Tongue (tissue), 2 donors: ENCODE measurements around the gene IL10RB. TPM values are rescaled to one million over a fixed set of nuclear protein-coding genes. Genes with fewer than 3 reads are reported as not detected.
A peak's percentile ranks its signal among the peaks of the same experiment; 100 is the strongest.
"Not testable (repeated sequence)": the region's sequence is repeated elsewhere in the genome, so short reads cannot be mapped to it uniquely, and the experiment has no call there.

Experiments used
- DNase-seq: peaks from one replicate; pipeline ENCODE4 v3.0.0-alpha.2; 2015
- total RNA-seq: library from RNA; depleted of rRNA; stranded (reverse); fragments of >200 nt; gene quantifications from one replicate; pipeline ENCODE4 v1.2.3, GENCODE V29; 2014

IL10RB gene
- total RNA-seq, 1 donor from 2014 or later = 23.0 TPM

GRCh38 chr21:33241846-33242245 is 24.3 kb upstream of the IL10RB start:
- no peak for DNase-seq

GRCh38 chr21:33242846-33243245 is 23.3 kb upstream of the IL10RB start:
- not testable (repeated sequence) for DNase-seq

- DNase-seq = no peak
Observed at GRCh38 chr21:33244082-33244778, 21.9 kb upstream of the IL10RB start.

GRCh38 chr21:33244779-33245105 is 21.4 kb upstream of the IL10RB start:
- no peak for DNase-seq

GRCh38 chr21:33245289-33245918 is 20.8 kb upstream of the IL10RB start:
- DNase-seq = no peak

- DNase-seq = no peak
Observed at GRCh38 chr21:33246506-33246905, 19.7 kb upstream of the IL10RB start.

- no peak for DNase-seq
Observed at GRCh38 chr21:33246963-33247362, 19.2 kb upstream of the IL10RB start.

- DNase-seq = no peak
Observed at GRCh38 chr21:33247599-33247998, 18.6 kb upstream of the IL10RB start.

- no peak for DNase-seq
Observed at GRCh38 chr21:33249331-33250002, 16.7 kb upstream of the IL10RB start.

GRCh38 chr21:33251119-33251518 is 15.0 kb upstream of the IL10RB start:
- DNase-seq = no peak

GRCh38 chr21:33253382-33253781 is 12.8 kb upstream of the IL10RB start:
- DNase-seq = not testable (repeated sequence)

- DNase-seq = no peak
Observed at GRCh38 chr21:33254766-33255165, 11.4 kb upstream of the IL10RB start.

- no peak for DNase-seq
Observed at GRCh38 chr21:33255404-33255803, 10.8 kb upstream of the IL10RB start.

GRCh38 chr21:33256019-33256418 is 10.1 kb upstream of the IL10RB start:
- DNase-seq = no peak

- DNase-seq = no peak
Observed at GRCh38 chr21:33257094-33257803, 8.9 kb upstream of the IL10RB start.

- DNase-seq = no peak
Observed at GRCh38 chr21:33258475-33258874, 7.7 kb upstream of the IL10RB start.

GRCh38 chr21:33259428-33259827 is 6.7 kb upstream of the IL10RB start:
- DNase-seq = no peak

- no peak for DNase-seq
Observed at GRCh38 chr21:33259995-33260394, 6.2 kb upstream of the IL10RB start.

- DNase-seq = no peak
Observed at GRCh38 chr21:33261635-33262034, 4.5 kb upstream of the IL10RB start.

- no peak for DNase-seq
Observed at GRCh38 chr21:33262921-33263320, 3.2 kb upstream of the IL10RB start.

- peak; percentile 43 for DNase-seq
Observed at GRCh38 chr21:33264561-33264960, 1.6 kb upstream of the IL10RB start.

GRCh38 chr21:33265664-33266049 is 510 bp upstream of the IL10RB start:
- DNase-seq = peak; percentile 55

GRCh38 chr21:33266789-33267135 is 595 bp downstream of the IL10RB start:
- no peak for DNase-seq
